ENCODE data around the gene NACC2.
"Not testable (repeated sequence)": the region's sequence is repeated elsewhere in the genome, so short reads cannot be mapped to it uniquely, and the experiment has no call there.

Gene NACC2

GRCh38 chr9:136043441-136043991, 51.6 kb downstream of the NACC2 start:
- no peak for DNase-seq

GRCh38 chr9:136042541-136042940, 52.5 kb downstream of the NACC2 start:
- no peak for DNase-seq

- not testable (repeated sequence) for DNase-seq
Measured at GRCh38 chr9:136040848-136041247, 54.2 kb downstream of the NACC2 start.

- DNase-seq = no peak
Measured at GRCh38 chr9:136039488-136039887, 55.6 kb downstream of the NACC2 start.

GRCh38 chr9:136036848-136037247, 58.2 kb downstream of the NACC2 start:
- no peak for DNase-seq

GRCh38 chr9:136036050-136036449, 59.0 kb downstream of the NACC2 start:
- no peak for DNase-seq

- no peak for DNase-seq
Measured at GRCh38 chr9:136031741-136032730, 63.1 kb downstream of the NACC2 start.

- no peak for DNase-seq
Measured at GRCh38 chr9:136031094-136031493, 64.0 kb downstream of the NACC2 start.

- no peak for DNase-seq
Measured at GRCh38 chr9:136029556-136029955, 65.5 kb downstream of the NACC2 start.

GRCh38 chr9:136028760-136029470, 66.2 kb downstream of the NACC2 start:
- DNase-seq = no peak

- not testable (repeated sequence) for DNase-seq
Measured at GRCh38 chr9:136026943-136027289, 68.2 kb downstream of the NACC2 start.

GRCh38 chr9:136026266-136026942, 68.7 kb downstream of the NACC2 start:
- no peak for DNase-seq

- DNase-seq = no peak
Measured at GRCh38 chr9:136025481-136025880, 69.6 kb downstream of the NACC2 start.

- no peak for DNase-seq
Measured at GRCh38 chr9:136024696-136025316, 70.3 kb downstream of the NACC2 start.

- DNase-seq = no peak
Measured at GRCh38 chr9:136024286-136024685, 70.8 kb downstream of the NACC2 start.

- DNase-seq = no peak
Measured at GRCh38 chr9:136023410-136024225, 71.5 kb downstream of the NACC2 start.

- no peak for DNase-seq
Measured at GRCh38 chr9:136022731-136023409, 72.2 kb downstream of the NACC2 start.

GRCh38 chr9:136021872-136022681, 73.0 kb downstream of the NACC2 start:
- DNase-seq = no peak

GRCh38 chr9:136021171-136021871, 73.8 kb downstream of the NACC2 start:
- DNase-seq = no peak

- no peak for DNase-seq
Measured at GRCh38 chr9:136020671-136021070, 74.4 kb downstream of the NACC2 start.
